ENCODE results near the gene EXOC3L1. TPM values are rescaled to one million over a fixed set of nuclear protein-coding genes. Genes with fewer than 3 reads are reported as not detected.

Gene EXOC3L1
- total and polyA plus RNA-seq, 2 of the 13 experiments (the other 11 are each of a cell fraction or from before 2014, with no cell fraction given) = 0.12 TPM; not detected in 1

DNA sequence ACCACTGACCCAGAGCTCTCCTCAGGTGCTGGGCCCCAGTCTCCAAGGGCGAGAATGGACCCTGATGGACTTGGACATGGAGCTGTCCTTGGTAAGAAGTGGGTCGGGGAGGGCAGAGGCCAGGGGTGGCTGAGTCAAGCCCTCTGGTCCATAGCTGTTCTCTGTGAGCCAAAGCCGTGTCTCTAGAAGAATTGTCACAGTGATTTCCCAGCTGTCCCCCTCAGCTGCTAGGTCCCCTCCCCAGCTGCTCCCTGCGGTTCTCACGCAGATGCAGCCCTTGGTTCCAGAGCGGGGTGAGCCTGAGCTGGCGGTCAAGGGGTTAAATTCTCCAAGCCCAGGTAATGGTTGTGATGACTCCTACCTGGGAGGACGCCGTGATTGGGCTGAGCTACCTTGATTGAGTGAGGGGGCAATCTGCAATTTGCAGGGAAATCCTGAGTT, 20.9 kb downstream of the EXOC3L1 start (continued):
- TF ChIP-seq NFAT5 (CRISPR knock-in tag; IDR thresholded peaks at IDR 0.05) = no peak
- TF ChIP-seq, protein P1, sequence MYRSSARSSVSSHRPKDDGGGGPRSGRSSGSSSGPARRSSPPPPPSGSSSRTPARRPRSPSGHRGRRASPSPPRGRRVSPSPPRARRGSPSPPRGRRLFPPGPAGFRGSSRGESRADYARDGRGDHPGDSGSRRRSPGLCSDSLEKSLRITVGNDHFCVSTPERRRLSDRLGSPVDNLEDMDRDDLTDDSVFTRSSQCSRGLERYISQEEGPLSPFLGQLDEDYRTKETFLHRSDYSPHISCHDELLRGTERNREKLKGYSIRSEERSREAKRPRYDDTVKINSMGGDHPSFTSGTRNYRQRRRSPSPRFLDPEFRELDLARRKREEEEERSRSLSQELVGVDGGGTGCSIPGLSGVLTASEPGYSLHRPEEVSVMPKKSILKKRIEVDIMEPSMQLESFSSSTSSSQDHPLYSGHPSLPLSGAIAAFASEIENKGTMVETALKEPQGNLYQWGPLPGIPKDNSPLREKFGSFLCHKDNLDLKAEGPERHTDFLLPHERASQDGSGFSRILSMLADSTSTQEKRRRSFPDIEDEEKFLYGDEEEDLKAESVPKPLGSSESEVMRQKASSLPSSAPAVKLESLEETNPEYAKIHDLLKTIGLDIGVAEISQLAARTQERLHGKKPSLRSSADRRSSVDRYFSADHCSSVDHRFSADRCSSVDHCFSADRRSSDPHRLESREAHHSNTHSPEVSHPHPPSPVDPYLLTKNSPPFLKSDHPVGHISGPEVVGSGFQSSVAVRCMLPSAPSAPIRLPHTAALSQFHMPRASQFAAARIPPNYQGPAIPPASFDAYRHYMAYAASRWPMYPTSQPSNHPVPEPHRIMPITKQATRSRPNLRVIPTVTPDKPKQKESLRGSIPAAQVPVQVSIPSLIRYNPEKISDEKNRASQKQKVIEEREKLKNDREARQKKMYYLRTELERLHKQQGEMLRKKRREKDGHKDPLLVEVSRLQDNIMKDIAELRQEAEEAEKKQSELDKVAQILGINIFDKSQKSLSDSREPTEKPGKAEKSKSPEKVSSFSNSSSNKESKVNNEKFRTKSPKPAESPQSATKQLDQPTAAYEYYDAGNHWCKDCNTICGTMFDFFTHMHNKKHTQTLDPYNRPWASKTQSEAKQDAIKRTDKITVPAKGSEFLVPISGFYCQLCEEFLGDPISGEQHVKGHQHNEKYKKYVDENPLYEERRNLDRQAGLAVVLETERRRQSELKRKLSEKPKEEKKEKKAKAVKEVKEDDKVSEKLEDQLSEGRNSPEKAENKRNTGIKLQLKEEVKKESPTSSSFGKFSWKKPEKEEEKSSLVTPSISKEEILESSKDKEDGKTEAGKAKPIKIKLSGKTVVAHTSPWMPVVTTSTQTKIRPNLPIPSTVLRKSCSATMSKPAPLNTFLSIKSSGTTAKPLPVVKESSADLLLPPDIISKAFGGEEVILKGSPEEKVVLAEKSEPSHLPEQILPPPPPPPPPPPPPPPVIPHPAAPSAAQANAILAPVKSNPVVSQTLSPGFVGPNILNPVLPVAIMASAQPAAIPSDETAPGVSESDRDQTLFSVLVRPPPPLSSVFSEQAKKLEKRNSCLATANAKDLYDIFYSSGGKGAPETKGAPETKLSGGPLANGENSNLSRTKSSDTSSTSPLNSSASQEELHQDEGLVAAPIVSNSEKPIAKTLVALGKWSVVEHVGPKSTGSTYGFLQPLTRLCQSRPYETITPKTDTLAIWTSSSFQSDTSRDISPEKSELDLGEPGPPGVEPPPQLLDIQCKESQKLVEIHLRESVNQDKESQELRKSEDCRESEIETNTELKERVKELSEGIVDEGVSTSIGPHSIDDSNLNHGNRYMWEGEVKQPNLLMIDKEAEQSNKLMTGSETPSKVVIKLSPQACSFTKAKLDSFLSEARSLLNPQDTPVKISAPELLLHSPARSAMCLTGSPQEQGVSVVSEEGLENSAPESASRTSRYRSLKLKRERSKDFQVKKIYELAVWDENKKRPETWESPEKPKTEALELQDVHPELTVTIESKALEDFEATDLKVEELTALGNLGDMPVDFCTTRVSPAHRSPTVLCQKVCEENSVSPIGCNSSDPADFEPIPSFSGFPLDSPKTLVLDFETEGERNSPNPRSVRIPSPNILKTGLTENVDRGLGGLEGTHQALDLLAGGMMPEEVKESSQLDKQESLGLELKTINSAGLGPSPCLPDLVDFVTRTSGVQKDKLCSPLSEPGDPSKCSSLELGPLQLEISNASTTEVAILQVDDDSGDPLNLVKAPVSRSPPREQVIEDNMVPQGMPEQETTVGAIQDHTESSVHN (CRISPR knock-in tag; IDR thresholded peaks at IDR 0.05) = no peak
- TF ChIP-seq ZNF569 (CRISPR knock-in tag; IDR thresholded peaks at IDR 0.05; ENCODE audit: borderline replicate concordance) = no peak
- no peak for TF ChIP-seq ZFAT (CRISPR knock-in tag; conservative IDR thresholded peaks at IDR 0.05)
- no peak for TF ChIP-seq ZNF768 (CRISPR knock-in tag; IDR thresholded peaks at IDR 0.05)
- TF ChIP-seq ZNF564 (CRISPR knock-in tag; IDR thresholded peaks at IDR 0.05) = no peak
- TF ChIP-seq, protein P2, sequence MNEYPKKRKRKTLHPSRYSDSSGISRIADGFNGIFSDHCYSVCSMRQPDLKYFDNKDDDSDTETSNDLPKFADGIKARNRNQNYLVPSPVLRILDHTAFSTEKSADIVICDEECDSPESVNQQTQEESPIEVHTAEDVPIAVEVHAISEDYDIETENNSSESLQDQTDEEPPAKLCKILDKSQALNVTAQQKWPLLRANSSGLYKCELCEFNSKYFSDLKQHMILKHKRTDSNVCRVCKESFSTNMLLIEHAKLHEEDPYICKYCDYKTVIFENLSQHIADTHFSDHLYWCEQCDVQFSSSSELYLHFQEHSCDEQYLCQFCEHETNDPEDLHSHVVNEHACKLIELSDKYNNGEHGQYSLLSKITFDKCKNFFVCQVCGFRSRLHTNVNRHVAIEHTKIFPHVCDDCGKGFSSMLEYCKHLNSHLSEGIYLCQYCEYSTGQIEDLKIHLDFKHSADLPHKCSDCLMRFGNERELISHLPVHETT (CRISPR knock-in tag; conservative IDR thresholded peaks at IDR 0.05) = no peak
- 0 out of 2 replicates have a peak, but pooled peaks have one; percentile 43 for TF ChIP-seq HIC2 (CRISPR knock-in tag; IDR thresholded peaks at IDR 0.05; ENCODE audit: low read depth)
- TF ChIP-seq RCOR2 (CRISPR knock-in tag; IDR thresholded peaks at IDR 0.05) = no peak
- no peak for TF ChIP-seq ZNF761 (CRISPR knock-in tag; conservative IDR thresholded peaks at IDR 0.05)
- no peak for TF ChIP-seq ZNF101 (CRISPR knock-in tag; IDR thresholded peaks at IDR 0.05; ENCODE audit: borderline replicate concordance, low read depth)

Data from HepG2 (cell line).